ENCODE data around the gene DEFB112.

The DEFB112 gene

GRCh38 chr6:50047026-50047425, 2.7 kb downstream of the DEFB112 start:
- H3K27me3 Mint-ChIP-seq (ENCODE audit: low read depth), result no peaks in the 10 kb centered on the region

DNA sequence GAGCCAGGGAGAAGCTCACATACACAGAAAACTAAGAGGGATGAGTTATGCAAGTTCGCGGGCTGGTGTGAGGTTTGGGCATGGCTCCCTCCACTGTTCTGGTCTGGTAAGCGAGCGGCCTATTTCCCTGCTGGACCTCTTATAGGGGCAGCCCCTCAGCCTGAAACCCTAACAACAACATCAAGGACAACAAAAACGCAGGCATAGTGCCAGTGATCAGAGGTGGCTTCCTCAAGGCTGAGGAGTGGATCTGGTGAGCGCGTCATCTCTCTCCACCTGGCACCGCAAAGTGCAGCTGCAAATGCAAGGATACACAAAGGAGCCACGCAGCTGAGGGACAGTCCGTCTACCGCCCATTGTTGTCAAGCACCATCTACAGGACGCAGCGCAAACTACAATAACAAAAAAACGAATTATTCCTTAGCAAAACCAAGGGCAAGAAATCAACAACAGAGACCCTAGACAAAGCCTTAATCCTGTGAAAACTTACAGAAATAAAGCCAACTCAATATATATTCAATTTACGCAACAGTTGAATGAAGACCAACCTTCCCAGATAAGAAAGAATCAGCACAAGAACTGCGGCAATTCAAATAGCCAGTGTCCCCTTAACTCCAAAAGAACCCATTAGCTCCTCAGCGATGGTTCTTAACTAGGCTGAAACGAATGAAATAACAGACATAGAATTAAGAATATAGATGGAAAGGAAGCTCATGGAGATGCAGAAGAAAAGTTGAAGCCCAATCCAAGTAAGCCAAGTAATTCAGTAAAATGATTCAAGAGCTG, 18.8 kb downstream of the DEFB112 start:
- Mint-ChIP-seq H3K36me3 (ENCODE audit: low read depth) (no peaks in the 10 kb centered on the region), H3K4me3 (no peak overlapping the region), H3K27ac (no peak overlapping the region), H3K27me3 (ENCODE audit: low read depth) (no peaks in the 10 kb centered on the region), H3K9me3 (no peaks in the 10 kb centered on the region), H3K4me1 (ENCODE audit: low read depth) (no peaks in the 10 kb centered on the region)

More at GRCh38 chr6:50047026-50047425, 2.7 kb downstream of the DEFB112 start:
- Mint-ChIP-seq H3K36me3 (ENCODE audit: low read depth) (no peaks in the 10 kb centered on the region), H3K4me1 (ENCODE audit: low read depth) (no peaks in the 10 kb centered on the region), H3K9me3 (no peaks in the 10 kb centered on the region), H3K27ac (no peak overlapping the region), H3K4me3 (no peak overlapping the region)

GRCh38 chr6:50030350-50030749, 19.4 kb downstream of the DEFB112 start:
- Mint-ChIP-seq H3K36me3 (ENCODE audit: low read depth) (no peaks in the 10 kb centered on the region), H3K4me3 (no peak overlapping the region), H3K27me3 (ENCODE audit: low read depth) (no peaks in the 10 kb centered on the region), H3K27ac (no peak overlapping the region), H3K9me3 (no peaks in the 10 kb centered on the region), H3K4me1 (ENCODE audit: low read depth) (no peaks in the 10 kb centered on the region)

- no peaks in the 10 kb centered on the region for H3K27me3 Mint-ChIP-seq (ENCODE audit: low read depth)
- H3K4me3 Mint-ChIP-seq, result no peak overlapping the region
- no peaks in the 10 kb centered on the region for H3K9me3 Mint-ChIP-seq
- no peak overlapping the region for H3K27ac Mint-ChIP-seq
- H3K4me1 Mint-ChIP-seq (ENCODE audit: low read depth), result no peaks in the 10 kb centered on the region
- no peaks in the 10 kb centered on the region for H3K36me3 Mint-ChIP-seq (ENCODE audit: low read depth)
Measured at GRCh38 chr6:50025258-50025657, 24.5 kb downstream of the DEFB112 start.

DNA sequence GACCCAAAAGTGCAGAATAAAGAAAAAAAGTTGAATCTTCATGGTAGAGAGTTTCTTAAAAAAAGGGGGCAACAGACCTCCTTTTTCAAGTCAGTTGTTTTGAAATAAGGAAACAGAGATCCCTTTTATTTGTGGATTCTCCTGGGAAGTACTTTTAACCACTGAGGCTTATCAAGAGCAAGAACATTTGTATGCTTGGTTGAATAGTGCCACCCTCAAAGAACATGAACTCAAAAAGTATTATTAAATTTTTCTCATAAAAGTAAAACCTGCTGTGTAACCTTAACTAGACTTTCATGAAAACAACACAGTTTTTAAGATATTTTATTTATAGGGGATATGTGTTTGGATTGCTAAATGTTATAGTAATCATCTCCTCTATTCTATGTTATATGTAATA, 27.8 kb downstream of the DEFB112 start, which contains the start of gene DEFB110:
TSS of gene DEFB110 (minus strand) at position 101 of the 400 bp plus-strand sequence. CDS start at position 42, 59 bp downstream.
- Mint-ChIP-seq H3K36me3 (ENCODE audit: low read depth) (no peaks in the 10 kb centered on the region), H3K4me1 (ENCODE audit: low read depth) (no peaks in the 10 kb centered on the region), H3K9me3 (no peaks in the 10 kb centered on the region), H3K27ac (no peak within 1 kb of the TSS), H3K27me3 (ENCODE audit: low read depth) (no peaks in the 10 kb centered on the region), H3K4me3 (no peak within 1 kb of the TSS)

DNA sequence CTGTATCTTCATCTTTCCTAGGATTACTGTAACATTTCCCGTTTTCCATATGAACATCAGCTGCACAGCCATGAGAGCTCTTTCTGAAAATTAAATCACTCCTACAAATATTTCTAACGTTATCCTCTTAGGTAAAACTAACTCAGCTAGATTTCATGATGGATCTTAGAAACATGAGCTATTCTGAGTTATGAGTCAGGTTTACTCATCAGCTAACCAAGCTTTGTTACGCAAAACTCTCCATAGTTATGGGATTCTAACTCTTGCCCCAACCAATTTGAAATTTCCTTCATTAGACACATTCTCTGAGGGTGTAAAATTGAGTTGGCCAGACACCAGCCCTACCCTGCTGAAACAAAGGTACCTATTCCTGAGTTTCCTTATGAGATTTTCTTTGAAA, 41.9 kb downstream of the DEFB112 start:
- H3K36me3 Mint-ChIP-seq (ENCODE audit: low read depth), result no peaks in the 10 kb centered on the region
- no peaks in the 10 kb centered on the region for H3K27me3 Mint-ChIP-seq (ENCODE audit: low read depth)
- H3K4me3 Mint-ChIP-seq, result no peak overlapping the region
- no peaks in the 10 kb centered on the region for H3K9me3 Mint-ChIP-seq
- H3K27ac Mint-ChIP-seq, result no peak overlapping the region
- no peaks in the 10 kb centered on the region for H3K4me1 Mint-ChIP-seq (ENCODE audit: low read depth)

GRCh38 chr6:50003139-50003538, 46.6 kb downstream of the DEFB112 start:
- Mint-ChIP-seq H3K4me3 (no peak overlapping the region), H3K9me3 (no peaks in the 10 kb centered on the region), H3K36me3 (ENCODE audit: low read depth) (no peaks in the 10 kb centered on the region), H3K27ac (no peak overlapping the region), H3K4me1 (ENCODE audit: low read depth) (no peaks in the 10 kb centered on the region), H3K27me3 (ENCODE audit: low read depth) (no peaks in the 10 kb centered on the region)

GRCh38 chr6:49995278-49995677, 54.5 kb downstream of the DEFB112 start:
- Mint-ChIP-seq H3K4me3 (no peak overlapping the region), H3K36me3 (ENCODE audit: low read depth) (no peaks in the 10 kb centered on the region), H3K9me3 (no peaks in the 10 kb centered on the region), H3K4me1 (ENCODE audit: low read depth) (no peaks in the 10 kb centered on the region), H3K27me3 (ENCODE audit: low read depth) (no peaks in the 10 kb centered on the region), H3K27ac (no peak overlapping the region)

Measured in T-helper 1 cell treated with Interleukin-12 subunit alpha and Interleukin-12 subunit beta and Interleukin-4 antibody, amounts not matched to agents 30 μg/mL and 1 μg/mL, for 36 hours (primary cell).